Measurements from ENCODE around the gene PTPRN2.

The PTPRN2 gene

GRCh38 chr7:157944734-157945291 lies 642.8 kb downstream of the PTPRN2 start:
- Mint-ChIP-seq H3K36me3 (ENCODE audit: low read depth) (peaks cover 4% of the 10 kb centered on the region), H3K4me3 (no peak overlapping the region), H3K4me1 (no peaks in the 10 kb centered on the region), H3K9me3 (peaks cover 78% of the 10 kb centered on the region), H3K27ac (no peak overlapping the region), H3K27me3 (ENCODE audit: low read depth, poor library complexity) (peaks cover 11% of the 10 kb centered on the region)
- no peak for TF ChIP-seq CTCF (IDR thresholded peaks at IDR 0.05)
- no peak for DNase-seq

- DNase-seq: no peak
- Mint-ChIP-seq H3K36me3 (ENCODE audit: low read depth) (peaks cover 4% of the 10 kb centered on the region), H3K27me3 (ENCODE audit: low read depth, poor library complexity) (peaks cover 13% of the 10 kb centered on the region)
Observed at GRCh38 chr7:157944051-157944450, 643.6 kb downstream of the PTPRN2 start.

GRCh38 chr7:157943561-157943960 lies 644.1 kb downstream of the PTPRN2 start:
- TF ChIP-seq CTCF (IDR thresholded peaks at IDR 0.05): no peak
- DNase-seq: no peak

More at GRCh38 chr7:157944051-157944450, 643.6 kb downstream of the PTPRN2 start:
- Mint-ChIP-seq H3K9me3 (peaks cover 74% of the 10 kb centered on the region), H3K27ac (no peak overlapping the region), H3K4me3 (no peak overlapping the region), H3K4me1 (no peaks in the 10 kb centered on the region)
- TF ChIP-seq CTCF (IDR thresholded peaks at IDR 0.05): no peak

GRCh38 chr7:157941210-157941609 lies 646.4 kb downstream of the PTPRN2 start:
- H3K4me3 Mint-ChIP-seq: no peak overlapping the region
- peaks cover 4% of the 10 kb centered on the region for H3K36me3 Mint-ChIP-seq (ENCODE audit: low read depth)
- H3K4me1 Mint-ChIP-seq: no peaks in the 10 kb centered on the region
- H3K9me3 Mint-ChIP-seq: peaks cover 55% of the 10 kb centered on the region
- no peak overlapping the region for H3K27ac Mint-ChIP-seq
- DNase-seq: no peak
- peaks cover 7% of the 10 kb centered on the region for H3K27me3 Mint-ChIP-seq (ENCODE audit: low read depth, poor library complexity)
- no peak for TF ChIP-seq CTCF (IDR thresholded peaks at IDR 0.05)

More at GRCh38 chr7:157943561-157943960, 644.1 kb downstream of the PTPRN2 start:
- no peaks in the 10 kb centered on the region for H3K4me1 Mint-ChIP-seq
- H3K27me3 Mint-ChIP-seq (ENCODE audit: low read depth, poor library complexity): peaks cover 15% of the 10 kb centered on the region
- peaks cover 4% of the 10 kb centered on the region for H3K36me3 Mint-ChIP-seq (ENCODE audit: low read depth)
- H3K27ac Mint-ChIP-seq: no peak overlapping the region
- peaks cover 69% of the 10 kb centered on the region for H3K9me3 Mint-ChIP-seq
- no peak overlapping the region for H3K4me3 Mint-ChIP-seq

GRCh38 chr7:157940497-157940896 lies 647.1 kb downstream of the PTPRN2 start:
- no peak overlapping the region for H3K4me3 Mint-ChIP-seq
- H3K27me3 Mint-ChIP-seq (ENCODE audit: low read depth, poor library complexity): peaks cover 7% of the 10 kb centered on the region
- peaks cover 53% of the 10 kb centered on the region for H3K9me3 Mint-ChIP-seq
- H3K36me3 Mint-ChIP-seq (ENCODE audit: low read depth): peaks cover 5% of the 10 kb centered on the region
- H3K4me1 Mint-ChIP-seq: no peaks in the 10 kb centered on the region
- no peak overlapping the region for H3K27ac Mint-ChIP-seq
- TF ChIP-seq CTCF (IDR thresholded peaks at IDR 0.05): no peak
- DNase-seq: no peak

- Mint-ChIP-seq H3K27me3 (ENCODE audit: low read depth, poor library complexity) (peaks cover 4% of the 10 kb centered on the region), H3K27ac (no peak overlapping the region), H3K4me1 (no peaks in the 10 kb centered on the region), H3K4me3 (no peak overlapping the region), H3K36me3 (ENCODE audit: low read depth) (peaks cover 10% of the 10 kb centered on the region), H3K9me3 (peaks cover 53% of the 10 kb centered on the region)
- no peak for DNase-seq
- TF ChIP-seq CTCF (IDR thresholded peaks at IDR 0.05): no peak
Observed at GRCh38 chr7:157938211-157938610, 649.4 kb downstream of the PTPRN2 start.

All from nephron progenitor cell (in vitro differentiated cells).